GM12878 (cell line): Measurements from ENCODE around the gene UVRAG. TPM values are rescaled to one million over a fixed set of nuclear protein-coding genes. Genes with fewer than 3 reads are reported as not detected.

Source experiments
- ASH2L ChIP-seq: fragments of 300-600, 200-600 bp; sonication (generic); IDR thresholded peaks from 2 replicates; pipeline ENCODE4 v1.6.1; 2017; ENCODE audit warnings: low read depth, mild to moderate bottlenecking, borderline replicate concordance
- ATF7 ChIP-seq: fragments of 450-650 bp; IDR thresholded peaks from 2 replicates; pipeline ENCODE4 v1.6.1; 2016; ENCODE audit warnings: low read depth, mild to moderate bottlenecking
- CHD4 ChIP-seq: fragments of 200-600 bp; sonication (generic); IDR thresholded peaks from 2 replicates; pipeline ENCODE4 v1.6.1; 2016; ENCODE audit warnings: mild to moderate bottlenecking
- EED ChIP-seq: sonication (generic); IDR thresholded peaks from 2 replicates; pipeline ENCODE4 v1.6.1; 2016; ENCODE audit warnings: antibody characterized with exemption, low read depth
- ELK1 ChIP-seq: IDR thresholded peaks from 2 replicates; pipeline ENCODE4 v1.6.1; 2012; ENCODE audit warnings: low read depth, low read length, improper control_type of control experiment
- EZH2 ChIP-seq: IDR thresholded peaks from 2 replicates; pipeline ENCODE4 v1.6.1; 2012; ENCODE audit warnings: low read depth, mild to moderate bottlenecking, control low read depth, inconsistent platforms, low read length, borderline replicate concordance; ENCODE audit not compliant: control insufficient read depth
- FOXK2 ChIP-seq: fragments of 450-650 bp; IDR thresholded peaks from 2 replicates; pipeline ENCODE4 v1.6.1; 2017; ENCODE audit warnings: mild to moderate bottlenecking, moderate library complexity
- FOXM1 ChIP-seq: IDR thresholded peaks from 2 replicates; pipeline ENCODE4 v1.6.1; 2012; ENCODE audit warnings: low read depth, mild to moderate bottlenecking, inconsistent platforms, low read length, moderate library complexity
- HDAC2 ChIP-seq: fragments of 200-600 bp; sonication (generic); IDR thresholded peaks from 2 replicates; pipeline ENCODE4 v1.6.1; 2017
- KDM1A ChIP-seq: fragments of 200-600 bp; sonication (generic); IDR thresholded peaks from 2 replicates; pipeline ENCODE4 v1.6.1; 2016; ENCODE audit warnings: borderline replicate concordance
- KLF5 ChIP-seq: fragments of 450-650 bp; IDR thresholded peaks from 2 replicates; pipeline ENCODE4 v1.6.1; 2014; ENCODE audit warnings: mild to moderate bottlenecking; ENCODE audit not compliant: partially characterized antibody
- NFIC ChIP-seq: IDR thresholded peaks from 2 replicates; pipeline ENCODE4 v1.6.1; 2012; ENCODE audit warnings: low read depth, mild to moderate bottlenecking, inconsistent platforms, low read length, moderate library complexity
- NR2C1 ChIP-seq: fragments of 450-650 bp; IDR thresholded peaks from 2 replicates; pipeline ENCODE4 v1.6.1; 2017; ENCODE audit warnings: antibody characterized with exemption, mild to moderate bottlenecking, moderate library complexity
- PML ChIP-seq: IDR thresholded peaks from 2 replicates; pipeline ENCODE4 v1.6.1; 2012; ENCODE audit warnings: low read length, inconsistent platforms
- POLR2AphosphoS2 ChIP-seq: IDR thresholded peaks from 2 replicates; pipeline ENCODE4 v1.6.1; 2011; ENCODE audit warnings: low read depth, mild to moderate bottlenecking, low read length, improper control_type of control experiment, moderate library complexity
- POU2F2 ChIP-seq: IDR thresholded peaks from 3 replicates; pipeline ENCODE4 v1.6.1; 2011; ENCODE audit warnings: low read depth, mild to moderate bottlenecking, low read length, borderline replicate concordance
- RAD21 ChIP-seq: IDR thresholded peaks from 2 replicates; pipeline ENCODE4 v1.6.1; 2011; ENCODE audit warnings: mild to moderate bottlenecking, low read depth, low read length, moderate library complexity; ENCODE audit not compliant: insufficient read depth
- RAD51 ChIP-seq: fragments of 450-650 bp; IDR thresholded peaks from 2 replicates; pipeline ENCODE4 v1.6.1; 2016; ENCODE audit warnings: moderate library complexity, mild to moderate bottlenecking, inconsistent platforms
- RBBP5 ChIP-seq: fragments of 200-600 bp; sonication (generic); conservative IDR thresholded peaks from 2 replicates; pipeline ENCODE4 v1.6.1; 2016
- RELA ChIP-seq: fragments of 450-650 bp; IDR thresholded peaks from 2 replicates; pipeline ENCODE4 v1.8.0; 2014; ENCODE audit warnings: borderline replicate concordance; ENCODE audit not compliant: partially characterized antibody
- RFX5 ChIP-seq: IDR thresholded peaks from 2 replicates; pipeline ENCODE4 v1.6.1; 2011; ENCODE audit warnings: low read depth, low read length, improper control_type of control experiment
- RUNX3 ChIP-seq: IDR thresholded peaks from 2 replicates; pipeline ENCODE4 v1.6.1; 2012; ENCODE audit warnings: low read length, inconsistent platforms
- SMAD1 ChIP-seq: fragments of 450-650 bp; IDR thresholded peaks from 2 replicates; pipeline ENCODE4 v1.6.1; 2018; ENCODE audit warnings: mild to moderate bottlenecking, low read depth; ENCODE audit not compliant: partially characterized antibody
- SREBF1 ChIP-seq: IDR thresholded peaks from 2 replicates; pipeline ENCODE4 v1.6.1; 2012; ENCODE audit warnings: mild to moderate bottlenecking, low read length
- SREBF2 ChIP-seq: IDR thresholded peaks from 2 replicates; pipeline ENCODE4 v1.6.1; 2012; ENCODE audit warnings: mild to moderate bottlenecking, low read length
- STAT3 ChIP-seq: IDR thresholded peaks from 2 replicates; pipeline ENCODE4 v1.6.1; 2011; ENCODE audit warnings: low read depth, low read length, improper control_type of control experiment
- YBX1 ChIP-seq: fragments of 450-650 bp; IDR thresholded peaks from 2 replicates; pipeline ENCODE4 v1.6.1; 2016; ENCODE audit warnings: antibody characterized with exemption
- YY1 ChIP-seq: IDR thresholded peaks from 2 replicates; pipeline ENCODE4 v1.6.1; 2011; ENCODE audit warnings: low read depth, mild to moderate bottlenecking, low read length
- ZNF274 ChIP-seq: IDR thresholded peaks from one replicate; pipeline ENCODE4 v1.8.0; 2011; ENCODE audit not compliant: insufficient read length, insufficient read depth
- ZZZ3 ChIP-seq: IDR thresholded peaks from 2 replicates; pipeline ENCODE4 v1.6.1; 2011; ENCODE audit warnings: low read depth; ENCODE audit not compliant: control insufficient read depth, insufficient read length
- polyA plus RNA-seq, 11 experiments: library from polyadenylated mRNA; depleted of rRNA in 4 of 11; unstranded in 6 of 11; stranded (reverse) in 5 of 11; fragments of >200 nt; fragmentation: Nextera tagmentation in 4 of 11; fragmentation: Illumina TruSeq in 1 of 11; extraction: Ambion mirVana in 4 of 11; extraction: Trizol in 1 of 11; gene quantifications; 1 replicate in 1 of 11; 2 replicates in 10 of 11; pipeline versions ENCODE4 v1.2.1 to v1.2.3, GENCODE V29; 2011 to 2016; ENCODE audit warnings: inconsistent platforms in 2 of 11, missing spikeins in 2 of 11, low read depth in 1 of 11
- total RNA-seq, 4 experiments: library from RNA; depleted of rRNA in 3 of 4; stranded (reverse); fragments of >200 nt in 3 of 4; fragmentation: Illumina TruSeq in 1 of 4; extraction: Trizol in 1 of 4; gene quantifications; 2 replicates each; pipeline versions ENCODE4 v1.2.1 to v1.2.3, GENCODE V29; 2013 to 2021
- TF ChIP-seq, protein P1 (sequence below): IDR thresholded peaks from 2 replicates; pipeline ENCODE4 v1.6.1; 2011; ENCODE audit warnings: low read depth, low read length, improper control_type of control experiment, borderline replicate concordance
- TF ChIP-seq, protein P2 (sequence below): IDR thresholded peaks from 2 replicates; pipeline ENCODE4 v1.6.1; 2012; ENCODE audit warnings: low read depth, low read length, improper control_type of control experiment

Gene UVRAG
- total and polyA plus RNA-seq, 10 of the 15 experiments (the other 5 are each of a cell fraction or from before 2014, with no cell fraction given), result 7.0 to 43.4 (median 37.0) TPM

DNA sequence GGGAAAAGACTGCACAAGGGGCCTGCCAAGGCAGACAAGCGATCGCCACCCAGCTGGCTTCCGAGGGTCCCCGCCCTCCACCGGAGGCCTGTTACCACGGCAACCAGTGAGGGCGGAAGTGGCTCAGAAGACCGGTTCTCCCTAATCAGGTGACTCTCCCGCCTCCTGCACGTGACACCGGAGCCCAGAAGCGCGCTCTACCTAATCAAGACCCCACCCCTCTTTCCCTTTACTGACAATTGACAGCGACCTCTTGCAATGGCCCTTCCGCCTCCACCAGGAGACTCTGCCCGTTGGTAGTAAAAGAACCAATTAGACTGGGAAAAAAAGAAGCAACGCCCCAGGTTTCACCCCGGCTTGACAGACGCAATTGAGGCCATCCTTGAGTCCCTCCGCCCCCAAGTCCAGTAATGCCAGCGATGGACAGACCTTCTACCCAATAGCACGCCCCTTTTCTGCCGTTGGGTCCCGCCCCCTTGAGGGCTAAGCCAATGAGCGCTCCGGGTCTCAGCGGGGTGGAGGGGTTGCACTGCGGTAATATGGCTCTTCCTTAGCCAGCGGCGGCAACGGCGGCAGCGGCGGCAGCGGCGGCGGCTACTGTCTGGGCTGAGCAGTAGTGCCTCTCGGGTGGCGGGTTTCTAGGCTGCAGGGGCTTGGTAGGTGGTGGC lies at the start of gene UVRAG (continued):
- TF ChIP-seq RELA (peak; percentile 62), RAD21 (no peak), ATF7 (peak; percentile 58), ZZZ3 (no peak), ASH2L (no peak; the same call in 1 of the 2 replicates), YY1 (peak; percentile 84), POU2F2 (no peak), ELK1 (0 out of 2 replicates have a peak, but pooled peaks have one; percentile 26), RUNX3 (peak; percentile 57), NFIC (no peak), RFX5 (0 out of 2 replicates have a peak, but pooled peaks have one; percentile 11), ZNF274 (no peak), POLR2AphosphoS2 (no peak), CHD4 (no peak), SMAD1 (no peak), SREBF2 (no peak), HDAC2 (no peak), YBX1 (no peak), NR2C1 (peak; percentile 48; the same call in 1 of the 2 replicates), KLF5 (no peak), RBBP5 (no peak), SREBF1 (peak; percentile 78), STAT3 (no peak), EZH2 (no peak), RAD51 (peak; percentile 100), PML (0 out of 2 replicates have a peak, but pooled peaks have one; percentile 20), FOXM1 (no peak; the same call in 1 of the 2 replicates), KDM1A (no peak), EED (no peak), FOXK2 (no peak)
- TF ChIP-seq, protein P1, sequence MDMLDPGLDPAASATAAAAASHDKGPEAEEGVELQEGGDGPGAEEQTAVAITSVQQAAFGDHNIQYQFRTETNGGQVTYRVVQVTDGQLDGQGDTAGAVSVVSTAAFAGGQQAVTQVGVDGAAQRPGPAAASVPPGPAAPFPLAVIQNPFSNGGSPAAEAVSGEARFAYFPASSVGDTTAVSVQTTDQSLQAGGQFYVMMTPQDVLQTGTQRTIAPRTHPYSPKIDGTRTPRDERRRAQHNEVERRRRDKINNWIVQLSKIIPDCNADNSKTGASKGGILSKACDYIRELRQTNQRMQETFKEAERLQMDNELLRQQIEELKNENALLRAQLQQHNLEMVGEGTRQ, result peak; percentile 99
- TF ChIP-seq, protein P2, sequence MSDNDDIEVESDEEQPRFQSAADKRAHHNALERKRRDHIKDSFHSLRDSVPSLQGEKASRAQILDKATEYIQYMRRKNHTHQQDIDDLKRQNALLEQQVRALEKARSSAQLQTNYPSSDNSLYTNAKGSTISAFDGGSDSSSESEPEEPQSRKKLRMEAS, result peak; percentile 98
